GM23248 (cell line): ENCODE results near the gene WASHC1.
"Not testable (repeated sequence)": the region's sequence is repeated elsewhere in the genome, so short reads cannot be mapped to it uniquely, and the experiment has no call there.

ENCODE experiments used
- EZH2 ChIP-seq: fragments of 200-600 bp; sonication (generic); IDR thresholded peaks from 2 replicates; pipeline ENCODE4 v1.6.1; 2018; ENCODE audit warnings: antibody characterized with exemption, mild to moderate bottlenecking; ENCODE audit not compliant: insufficient read depth, poor library complexity, severe bottlenecking
- EZH2phosphoT487 ChIP-seq: fragments of 200-600 bp; sonication (generic); IDR thresholded peaks from 2 replicates; pipeline ENCODE4 v1.6.1; 2018; ENCODE audit warnings: antibody characterized with exemption, moderate library complexity, mild to moderate bottlenecking, low read depth; ENCODE audit not compliant: insufficient read depth

- TF ChIP-seq EZH2, EZH2phosphoT487: not testable (repeated sequence)
Measured at GRCh38 chr9:73076-73899, 44.0 kb upstream of the WASHC1 start.
